ENCODE measurements around the gene PHLPP1.

DNA sequence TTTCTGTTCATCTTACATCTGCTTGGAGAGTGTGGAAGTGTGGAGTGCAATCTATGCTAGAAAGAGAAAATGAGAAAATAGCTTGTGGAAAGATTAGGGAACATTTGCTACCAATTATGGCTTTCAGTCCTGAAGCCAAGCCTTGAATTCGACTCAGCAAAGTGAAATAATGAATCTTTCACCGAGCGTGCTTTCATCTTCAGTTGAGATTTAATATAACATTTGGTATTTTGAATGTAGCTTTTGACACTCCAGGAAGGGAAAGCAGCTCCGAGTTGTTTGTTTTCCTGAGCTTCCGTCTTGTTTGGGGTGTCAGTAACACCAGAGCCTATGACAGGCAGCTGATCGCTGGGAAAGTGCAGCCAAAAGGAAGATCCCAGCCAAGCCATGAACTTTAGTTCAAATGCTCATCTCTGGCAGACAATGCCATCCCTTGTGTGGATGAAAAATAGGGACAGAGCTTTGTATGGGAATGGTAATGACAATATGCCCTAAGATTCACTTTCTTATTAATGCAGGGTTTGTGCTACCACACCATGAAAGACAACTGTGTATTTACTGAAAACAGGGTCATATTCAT is 25.0 kb upstream of the PHLPP1 start:
- TF ChIP-seq, protein P1, sequence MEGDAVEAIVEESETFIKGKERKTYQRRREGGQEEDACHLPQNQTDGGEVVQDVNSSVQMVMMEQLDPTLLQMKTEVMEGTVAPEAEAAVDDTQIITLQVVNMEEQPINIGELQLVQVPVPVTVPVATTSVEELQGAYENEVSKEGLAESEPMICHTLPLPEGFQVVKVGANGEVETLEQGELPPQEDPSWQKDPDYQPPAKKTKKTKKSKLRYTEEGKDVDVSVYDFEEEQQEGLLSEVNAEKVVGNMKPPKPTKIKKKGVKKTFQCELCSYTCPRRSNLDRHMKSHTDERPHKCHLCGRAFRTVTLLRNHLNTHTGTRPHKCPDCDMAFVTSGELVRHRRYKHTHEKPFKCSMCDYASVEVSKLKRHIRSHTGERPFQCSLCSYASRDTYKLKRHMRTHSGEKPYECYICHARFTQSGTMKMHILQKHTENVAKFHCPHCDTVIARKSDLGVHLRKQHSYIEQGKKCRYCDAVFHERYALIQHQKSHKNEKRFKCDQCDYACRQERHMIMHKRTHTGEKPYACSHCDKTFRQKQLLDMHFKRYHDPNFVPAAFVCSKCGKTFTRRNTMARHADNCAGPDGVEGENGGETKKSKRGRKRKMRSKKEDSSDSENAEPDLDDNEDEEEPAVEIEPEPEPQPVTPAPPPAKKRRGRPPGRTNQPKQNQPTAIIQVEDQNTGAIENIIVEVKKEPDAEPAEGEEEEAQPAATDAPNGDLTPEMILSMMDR (IDR thresholded peaks at IDR 0.05 in 2 of 3, conservative IDR thresholded peaks at IDR 0.05 in 1 of 3; ENCODE audit: borderline replicate concordance in 1 of 3, insufficient read depth in 1 of 3, low read depth in 2 of 3, low read length in 2 of 3): no peak
- TF ChIP-seq, protein P2, sequence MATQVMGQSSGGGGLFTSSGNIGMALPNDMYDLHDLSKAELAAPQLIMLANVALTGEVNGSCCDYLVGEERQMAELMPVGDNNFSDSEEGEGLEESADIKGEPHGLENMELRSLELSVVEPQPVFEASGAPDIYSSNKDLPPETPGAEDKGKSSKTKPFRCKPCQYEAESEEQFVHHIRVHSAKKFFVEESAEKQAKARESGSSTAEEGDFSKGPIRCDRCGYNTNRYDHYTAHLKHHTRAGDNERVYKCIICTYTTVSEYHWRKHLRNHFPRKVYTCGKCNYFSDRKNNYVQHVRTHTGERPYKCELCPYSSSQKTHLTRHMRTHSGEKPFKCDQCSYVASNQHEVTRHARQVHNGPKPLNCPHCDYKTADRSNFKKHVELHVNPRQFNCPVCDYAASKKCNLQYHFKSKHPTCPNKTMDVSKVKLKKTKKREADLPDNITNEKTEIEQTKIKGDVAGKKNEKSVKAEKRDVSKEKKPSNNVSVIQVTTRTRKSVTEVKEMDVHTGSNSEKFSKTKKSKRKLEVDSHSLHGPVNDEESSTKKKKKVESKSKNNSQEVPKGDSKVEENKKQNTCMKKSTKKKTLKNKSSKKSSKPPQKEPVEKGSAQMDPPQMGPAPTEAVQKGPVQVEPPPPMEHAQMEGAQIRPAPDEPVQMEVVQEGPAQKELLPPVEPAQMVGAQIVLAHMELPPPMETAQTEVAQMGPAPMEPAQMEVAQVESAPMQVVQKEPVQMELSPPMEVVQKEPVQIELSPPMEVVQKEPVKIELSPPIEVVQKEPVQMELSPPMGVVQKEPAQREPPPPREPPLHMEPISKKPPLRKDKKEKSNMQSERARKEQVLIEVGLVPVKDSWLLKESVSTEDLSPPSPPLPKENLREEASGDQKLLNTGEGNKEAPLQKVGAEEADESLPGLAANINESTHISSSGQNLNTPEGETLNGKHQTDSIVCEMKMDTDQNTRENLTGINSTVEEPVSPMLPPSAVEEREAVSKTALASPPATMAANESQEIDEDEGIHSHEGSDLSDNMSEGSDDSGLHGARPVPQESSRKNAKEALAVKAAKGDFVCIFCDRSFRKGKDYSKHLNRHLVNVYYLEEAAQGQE (IDR thresholded peaks at IDR 0.05; ENCODE audit: low read depth): no peak
- TF ChIP-seq SIN3A (IDR thresholded peaks at IDR 0.05; ENCODE audit: low read depth) (no peak), EZH2 (IDR thresholded peaks at IDR 0.05) (no peak), TCF7L2 (IDR thresholded peaks at IDR 0.05; ENCODE audit: borderline replicate concordance, extremely low read depth, insufficient read depth, insufficient read length) (no peak)
- TF ChIP-seq, protein P3, sequence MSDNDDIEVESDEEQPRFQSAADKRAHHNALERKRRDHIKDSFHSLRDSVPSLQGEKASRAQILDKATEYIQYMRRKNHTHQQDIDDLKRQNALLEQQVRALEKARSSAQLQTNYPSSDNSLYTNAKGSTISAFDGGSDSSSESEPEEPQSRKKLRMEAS (IDR thresholded peaks at IDR 0.05): no peak

All from HCT116 (cell line).